ENCODE measurements around the gene FBH1.

Gene FBH1

DNA sequence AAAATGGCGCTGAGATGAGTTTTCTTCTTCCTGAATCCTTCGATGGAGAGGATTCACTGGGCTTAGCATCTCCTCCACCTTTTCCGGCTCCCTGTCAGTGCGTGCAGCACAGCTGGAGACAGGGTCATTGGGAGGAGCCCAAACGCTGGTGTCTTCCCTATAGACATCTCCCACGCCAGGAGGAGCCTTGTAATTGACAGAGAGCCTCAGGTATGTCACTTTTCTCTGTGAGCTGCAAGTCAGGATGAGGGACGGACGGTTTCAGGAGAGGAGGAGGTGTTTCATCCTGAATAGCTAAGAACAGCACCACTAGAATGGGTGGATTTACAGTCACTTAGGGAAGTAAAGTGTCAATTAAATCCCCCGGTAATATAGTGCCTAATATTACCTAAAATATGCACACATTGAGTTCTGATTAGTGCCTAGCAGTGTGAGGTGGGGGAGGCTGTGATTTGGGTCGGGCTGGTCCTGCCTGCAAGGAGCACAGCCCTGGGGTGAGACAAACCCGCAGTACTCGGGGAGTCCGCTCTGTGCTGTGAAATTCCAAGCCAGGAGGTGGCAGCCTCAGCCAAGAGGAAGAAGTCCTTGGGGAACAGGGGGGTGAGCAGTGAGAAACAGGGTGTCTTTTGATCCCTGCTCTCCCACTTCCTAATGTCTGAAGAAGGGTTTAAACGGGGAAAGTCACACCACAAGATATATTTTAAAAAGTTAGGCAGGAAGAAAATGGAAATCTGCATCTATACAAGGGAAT is 59.1 kb downstream of the FBH1 start:
- TF ChIP-seq CTCF (IDR thresholded peaks at IDR 0.05; ENCODE audit: insufficient read depth, low read length, missing control alignments) = peak; percentile 67
- ChIA-PET CTCF (interaction anchor here (1.3 to 5.7 kb wide), 8 partner anchors 16 to 457 kb away, joined by 3 to 51 read pairs (median 6); partner anchors contain the start of genes IL15RA and RBM17), POLR2A (no interaction called here)
- H3K4me3 ChIP-seq (ENCODE audit: low read depth, low read length) = no peak overlapping the region
- no peak for DNase-seq (ENCODE audit: low read depth, low spot score)

DNA sequence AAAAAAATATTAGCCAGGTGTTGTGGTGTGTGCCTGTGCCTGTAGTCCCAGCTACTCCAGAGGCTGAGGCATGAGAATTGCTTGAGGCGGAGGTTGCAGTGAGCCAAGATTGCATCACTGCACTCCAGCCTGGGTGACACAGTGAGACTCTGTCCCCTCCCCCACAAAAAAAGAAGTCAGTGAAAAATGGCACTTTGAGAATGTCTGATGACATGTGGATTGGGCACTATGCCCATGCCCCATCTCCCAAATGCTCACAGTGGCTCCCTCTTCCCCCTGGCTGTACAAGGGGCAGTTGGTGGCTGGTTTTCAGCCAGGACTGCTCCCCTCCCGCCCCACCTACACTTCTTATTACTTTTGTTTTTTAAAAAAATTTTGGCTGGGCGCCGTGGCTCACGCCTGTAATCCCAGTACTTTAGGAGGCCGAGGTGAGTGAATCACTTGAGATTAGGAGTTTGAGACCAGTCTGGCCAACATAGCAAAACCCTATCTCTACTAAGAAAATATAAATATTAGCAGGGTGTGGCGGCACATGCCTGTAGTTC is 61.2 kb downstream of the FBH1 start:
- ChIA-PET CTCF (interaction anchor here (5.3 to 5.7 kb wide), 2 partner anchors 137 to 450 kb away, joined by 35 to 51 read pairs; partner anchors contain the start of gene RBM17), POLR2A (no interaction called here)
- DNase-seq (ENCODE audit: low read depth, low spot score) = no peak
- H3K4me3 ChIP-seq (ENCODE audit: low read depth, low read length) = no peak overlapping the region
- no peak for TF ChIP-seq CTCF (IDR thresholded peaks at IDR 0.05; ENCODE audit: insufficient read depth, low read length, missing control alignments)

DNA sequence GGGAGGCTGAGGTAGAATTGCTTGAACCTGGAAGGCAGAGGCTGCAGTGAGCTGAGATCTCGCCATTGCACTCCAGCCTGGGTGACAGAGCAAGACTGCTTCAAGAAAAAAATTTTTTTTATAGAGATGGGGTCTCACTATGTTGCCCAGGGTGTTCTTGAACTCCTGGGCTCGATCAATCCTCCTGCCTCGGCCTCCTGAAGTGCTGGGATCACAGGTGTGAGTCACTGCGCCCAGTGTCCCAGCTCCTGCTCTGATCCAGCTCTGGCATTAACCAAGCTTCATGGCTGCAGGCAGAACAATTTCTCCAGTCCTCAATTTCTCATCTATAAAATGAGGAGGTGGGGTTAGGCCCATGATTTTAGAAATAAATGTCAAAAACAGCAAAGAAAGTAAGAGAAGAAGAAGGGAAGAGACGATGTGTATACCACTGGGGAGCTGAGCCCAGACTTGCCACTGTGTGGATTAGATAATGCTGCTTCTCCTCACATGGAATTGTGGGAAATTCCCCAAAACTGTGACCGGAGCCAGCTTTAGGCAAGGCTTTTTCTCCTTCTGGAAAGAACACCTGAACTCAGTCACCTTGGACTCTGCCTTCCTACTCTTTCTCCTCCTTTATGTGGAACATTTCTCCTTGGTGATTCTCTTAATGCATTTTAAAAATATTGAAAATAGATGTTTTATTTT is 61.8 kb downstream of the FBH1 start:
- POLR2A ChIA-PET = no interaction called here
- no peak for TF ChIP-seq CTCF (IDR thresholded peaks at IDR 0.05; ENCODE audit: insufficient read depth, low read length, missing control alignments)

DNA sequence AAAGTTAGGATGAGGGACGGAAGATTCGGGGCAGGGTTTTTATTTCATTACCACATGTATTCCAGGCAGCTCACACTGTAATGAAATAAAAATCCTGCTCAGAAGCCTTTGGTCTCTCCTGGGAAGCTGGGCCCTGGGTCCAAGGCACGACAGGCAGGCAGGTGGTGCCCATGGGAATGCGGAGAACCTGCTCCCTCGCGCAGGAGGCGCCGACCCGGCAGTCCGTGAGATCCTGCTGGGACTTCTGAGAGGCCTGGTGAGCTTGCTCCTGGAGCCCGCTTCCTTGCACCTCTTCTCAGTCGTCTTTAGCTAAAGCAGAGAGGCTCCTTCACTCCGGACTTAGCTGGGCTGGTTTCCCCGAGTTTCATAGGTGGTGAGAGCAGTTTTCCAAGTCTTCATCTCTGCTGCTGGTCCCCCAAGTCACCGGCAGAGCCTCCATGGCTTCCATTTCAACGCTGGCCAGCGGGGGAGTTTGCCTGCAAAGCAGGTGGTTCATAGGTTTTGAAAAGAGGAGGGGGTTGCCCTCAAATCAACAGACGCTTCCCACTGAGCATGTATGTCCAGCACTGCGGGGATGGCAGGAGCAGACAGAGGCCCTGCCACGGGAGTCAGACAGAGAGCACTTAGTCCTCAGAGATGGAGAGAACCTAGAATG is 62.8 kb downstream of the FBH1 start:
- CTCF ChIA-PET = interaction anchor here (0.7 to 5.7 kb wide), 3 partner anchors 64 to 449 kb away, joined by 3 to 51 read pairs (median 35); partner anchors contain the start of gene RBM17
- POLR2A ChIA-PET = no interaction called here

More for the DNA sequence above, 61.8 kb downstream of the FBH1 start:
- no peak overlapping the region for H3K4me3 ChIP-seq (ENCODE audit: low read depth, low read length)
- DNase-seq (ENCODE audit: low read depth, low spot score) = no peak
- CTCF ChIA-PET = interaction anchor here (5.3 to 5.7 kb wide), 2 partner anchors 136 to 450 kb away, joined by 35 to 51 read pairs; partner anchors contain the start of gene RBM17

GRCh38 chr10:5953676-5954075 is 63.6 kb downstream of the FBH1 start:
- TF ChIP-seq CTCF (IDR thresholded peaks at IDR 0.05; ENCODE audit: insufficient read depth, low read length, missing control alignments) = no peak
- ChIA-PET POLR2A (no interaction called here), CTCF (interaction anchor here (0.8 to 1.1 kb wide), 3 partner anchors 23 to 132 kb away, joined by 3 read pairs; no protein-coding TSS in a partner anchor)
- no peak overlapping the region for H3K4me3 ChIP-seq (ENCODE audit: low read depth, low read length)
- no peak for DNase-seq (ENCODE audit: low read depth, low spot score)

More for the DNA sequence above, 62.8 kb downstream of the FBH1 start:
- no peak overlapping the region for H3K4me3 ChIP-seq (ENCODE audit: low read depth, low read length)
- no peak for DNase-seq (ENCODE audit: low read depth, low spot score)
- no peak for TF ChIP-seq CTCF (IDR thresholded peaks at IDR 0.05; ENCODE audit: insufficient read depth, low read length, missing control alignments)
